NCI-H2081 (cell line): ENCODE measurements around the gene CFAP299.

Source experiments
- DNase-seq, 2 experiments: peaks; one replicate each; lab custom pipeline; 2025; lab: John Stamatoyannopoulos, UW

The CFAP299 gene

DNA sequence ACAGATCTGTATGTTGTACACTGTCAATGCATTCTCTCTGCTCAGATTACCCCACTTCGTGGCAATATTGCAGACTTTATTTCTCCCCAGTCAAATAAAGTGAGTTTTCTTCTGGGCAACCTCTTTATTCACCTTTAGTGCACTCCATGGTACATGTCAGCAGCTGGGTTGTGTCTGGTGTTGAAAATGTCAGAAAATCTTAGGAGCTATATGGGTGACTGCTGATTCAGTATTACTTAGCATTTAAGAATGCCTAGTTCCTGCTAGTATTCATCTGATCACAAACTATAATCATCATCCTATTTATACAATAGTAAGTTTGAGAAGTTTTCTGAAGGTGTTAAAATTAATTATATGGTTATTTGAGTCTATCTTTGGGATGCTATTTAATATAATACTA, 112.5 kb downstream of the CFAP299 start:
- no peak for DNase-seq

- no peak for DNase-seq
These were observed 116.5 kb downstream of the CFAP299 start for GRCh38 chr4:80452055-80452454.

GRCh38 chr4:80452768-80453167, 117.2 kb downstream of the CFAP299 start:
- no peak for DNase-seq

DNA sequence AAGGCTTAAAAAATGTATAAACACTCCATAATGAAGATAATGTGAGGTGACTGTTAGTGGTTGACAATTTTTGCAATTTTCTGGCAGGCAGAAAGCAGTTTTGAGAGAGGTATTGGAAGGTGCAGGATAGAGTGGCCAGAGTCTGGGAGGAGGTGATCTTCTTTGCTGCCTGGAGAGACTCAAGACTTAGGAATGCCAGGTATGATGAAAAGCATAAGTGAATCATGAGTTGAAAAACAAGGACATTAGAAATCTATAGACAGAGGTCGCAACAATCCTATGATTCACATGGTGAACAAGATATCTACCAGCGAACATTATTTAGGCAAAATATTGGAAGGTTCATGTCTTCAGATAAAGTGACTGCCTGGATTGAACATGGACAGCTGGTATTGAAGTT, 118.5 kb downstream of the CFAP299 start:
- DNase-seq: no peak

- DNase-seq: no peak
These were observed 119.0 kb downstream of the CFAP299 start for GRCh38 chr4:80454556-80454955.

- no peak for DNase-seq
These were observed 124.5 kb downstream of the CFAP299 start for GRCh38 chr4:80459918-80460473.

- DNase-seq: no peak
These were observed 125.9 kb downstream of the CFAP299 start for GRCh38 chr4:80461412-80461811.

- DNase-seq: no peak
These were observed 127.1 kb downstream of the CFAP299 start for GRCh38 chr4:80462621-80463091.

GRCh38 chr4:80463509-80463908, 128.0 kb downstream of the CFAP299 start:
- DNase-seq: no peak

GRCh38 chr4:80465238-80465637, 129.7 kb downstream of the CFAP299 start:
- DNase-seq: no peak

GRCh38 chr4:80465736-80466135, 130.2 kb downstream of the CFAP299 start:
- DNase-seq: no peak

- DNase-seq: no peak
These were observed 131.1 kb downstream of the CFAP299 start for GRCh38 chr4:80466618-80467017.

DNA sequence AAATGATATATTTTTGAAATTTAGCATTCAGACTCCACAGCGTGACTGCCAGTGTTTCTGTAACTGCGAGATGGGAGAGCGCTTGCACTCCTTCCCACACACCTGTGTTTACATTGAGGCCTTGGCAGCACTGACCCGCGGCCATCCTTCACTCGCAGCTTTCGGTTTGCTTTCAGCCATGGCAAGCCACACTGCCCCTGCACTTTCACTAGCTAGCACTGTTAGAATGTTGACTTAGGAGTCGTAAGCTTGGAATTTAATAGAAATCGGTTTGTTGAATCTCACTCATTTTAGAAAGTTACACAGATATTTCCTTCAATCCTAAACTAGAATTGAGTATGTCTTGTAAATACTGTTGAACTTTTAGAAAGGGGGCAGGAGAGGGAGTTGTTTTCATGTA, 136.2 kb downstream of the CFAP299 start:
- peak; percentile 70 to 83 for DNase-seq

GRCh38 chr4:80475236-80475635, 139.7 kb downstream of the CFAP299 start:
- DNase-seq: no peak

- no peak for DNase-seq
These were observed 140.3 kb downstream of the CFAP299 start for GRCh38 chr4:80475798-80476197.

GRCh38 chr4:80484712-80485111, 149.2 kb downstream of the CFAP299 start:
- DNase-seq: no peak

GRCh38 chr4:80486603-80487002, 151.1 kb downstream of the CFAP299 start:
- no peak for DNase-seq

DNA sequence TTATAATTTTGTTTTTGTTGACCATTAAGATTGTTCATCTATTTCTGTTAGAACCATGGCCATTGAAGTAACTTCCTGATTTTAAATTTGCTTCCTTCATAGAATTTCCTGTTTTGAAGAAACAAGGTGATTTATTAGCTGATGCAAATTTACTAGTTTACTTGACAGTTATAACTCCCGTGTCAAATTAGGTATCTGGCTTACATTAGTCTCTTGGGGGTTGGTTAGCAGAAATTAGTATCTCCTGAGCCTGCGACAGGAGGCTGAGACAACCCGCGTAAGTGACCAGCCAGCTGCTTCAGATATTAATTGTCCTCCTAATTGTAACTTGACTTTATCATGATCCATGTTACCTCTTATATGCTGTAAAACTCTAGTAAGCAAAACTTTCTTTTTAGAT, 154.3 kb downstream of the CFAP299 start:
- DNase-seq: no peak

DNA sequence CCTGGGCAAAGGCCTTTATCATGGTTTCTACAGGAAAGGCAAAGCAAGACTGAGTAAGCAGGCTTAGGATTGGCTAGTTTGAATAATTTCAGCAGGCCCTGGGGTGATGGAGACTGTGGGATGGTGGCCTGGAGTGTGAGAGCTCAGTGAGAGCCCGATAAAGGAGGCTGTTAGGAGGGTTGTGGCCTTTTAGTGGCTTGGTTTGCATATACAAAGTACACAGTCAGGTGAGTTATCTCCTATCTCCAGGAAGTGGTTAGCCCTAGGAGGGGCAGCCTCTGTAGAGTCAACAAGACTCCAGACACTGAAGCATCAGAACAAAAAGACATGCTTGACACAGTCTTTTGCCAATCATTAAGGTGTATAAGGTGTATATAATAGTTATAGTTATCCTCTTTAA, 157.2 kb downstream of the CFAP299 start:
- no peak for DNase-seq

GRCh38 chr4:80495865-80496264, 160.3 kb downstream of the CFAP299 start:
- no peak for DNase-seq

GRCh38 chr4:80498725-80499124, 163.2 kb downstream of the CFAP299 start:
- no peak for DNase-seq

GRCh38 chr4:80500613-80501012, 165.1 kb downstream of the CFAP299 start:
- DNase-seq: no peak

DNA sequence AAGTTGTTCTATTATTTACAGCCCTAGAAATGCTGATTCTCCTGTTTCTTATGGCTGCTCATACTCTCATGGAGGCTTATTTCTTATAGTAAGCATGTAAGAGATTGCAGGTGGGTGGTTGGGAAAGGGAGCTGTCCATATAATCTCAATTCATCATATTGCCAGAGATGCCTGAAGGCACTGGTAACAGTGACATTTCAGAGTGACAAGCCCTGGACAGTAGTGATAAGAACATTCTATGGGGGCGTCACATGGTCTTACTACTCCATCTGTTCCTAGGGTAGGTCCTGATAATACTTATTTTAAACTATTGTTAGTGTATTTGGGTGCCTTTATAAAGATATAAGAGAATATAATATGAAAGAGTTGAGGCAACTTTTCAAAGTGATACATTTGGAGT, 171.5 kb downstream of the CFAP299 start:
- DNase-seq: no peak

DNA sequence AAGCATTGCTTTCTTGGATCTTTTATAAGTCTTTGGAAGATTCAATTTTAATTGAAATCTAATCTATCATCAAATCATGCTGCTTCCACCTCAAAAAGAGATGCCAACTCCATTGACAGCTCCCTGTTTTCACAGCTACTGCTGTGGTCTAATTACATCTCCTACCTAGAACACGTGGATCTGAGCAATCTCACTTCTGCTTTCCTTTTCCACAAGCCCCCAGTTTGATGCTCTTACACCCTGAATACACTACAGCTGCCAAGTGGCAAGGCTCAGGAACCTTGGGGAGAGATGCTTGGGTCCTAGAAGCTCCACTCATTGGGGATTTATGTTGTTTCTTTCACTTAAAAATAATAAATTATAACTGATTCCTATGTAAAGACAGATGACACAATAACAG, 172.0 kb downstream of the CFAP299 start:
- DNase-seq: peak in 1 of 2 experiments; percentile 30

DNA sequence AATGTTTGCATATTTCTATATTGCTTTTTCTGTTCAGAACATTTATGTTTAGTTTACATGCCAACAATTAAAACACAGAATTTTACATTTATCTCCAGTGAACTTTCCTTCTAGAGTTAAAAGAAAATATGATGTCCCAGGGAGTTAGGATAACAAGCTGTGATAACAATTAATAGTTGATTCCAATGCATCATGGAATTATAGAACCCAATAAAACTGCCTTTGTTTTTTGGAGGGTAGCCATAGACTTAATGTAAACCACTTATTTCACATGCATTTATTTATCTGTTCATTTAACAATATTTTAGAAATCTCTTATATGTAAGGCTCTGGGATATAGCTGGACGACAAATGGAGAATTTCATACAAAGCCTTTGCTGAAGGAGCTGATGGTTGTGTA, 180.0 kb downstream of the CFAP299 start:
- DNase-seq: no peak
